ENCODE data around the gene C3orf20. TPM values are rescaled to one million over a fixed set of nuclear protein-coding genes. Genes with fewer than 3 reads are reported as not detected.

C3orf20 gene
- total and polyA plus RNA-seq, 2 of the 4 experiments (the other 2 are of a cell fraction), result not detected

GRCh38 chr3:14785207-14786155, 110.5 kb downstream of the C3orf20 start:
- H2BK5ac ChIP-seq (ENCODE audit: low read depth, low read length, poor library complexity, severe bottlenecking), result no peak overlapping the region
- no peak overlapping the region for H2BK15ac ChIP-seq (ENCODE audit: low read depth, low read length)
- H2AK9ac ChIP-seq (replicated peaks; ENCODE audit: low read depth, low read length, poor library complexity), result no peak overlapping the region
- H3K27me3 ChIP-seq (ENCODE audit: control insufficient read depth, insufficient read depth, low read length), result peaks cover 18% of the 10 kb centered on the region; the same call in 1 of the 2 replicates
- ChIA-PET CTCF (no interaction called here), POLR2A (ENCODE audit: unreplicated experiment) (no interaction called here)
- no peak overlapping the region for H3K9ac ChIP-seq (ENCODE audit: low read depth, low read length)
- H3K23ac ChIP-seq (ENCODE audit: low read depth, low read length), result no peak overlapping the region
- no peak for ATAC-seq (ENCODE audit: low read depth)
- H2AFZ ChIP-seq (replicated peaks; ENCODE audit: low read length, poor library complexity), result no peak overlapping the region
- no peak overlapping the region for H4K5ac ChIP-seq (ENCODE audit: low read depth, low read length)
- DNase-seq, result no peak
- intact Hi-C loops (cut with micrococcal nuclease) (no loop called here), dilution Hi-C loops (cut with HindIII; ENCODE audit: low sequenced_read_pairs, unreplicated experiment) (no loop called here), in situ Hi-C loops (cut with MboI; ENCODE audit: low sequenced_read_pairs) (no loop called here)
- no peak overlapping the region for H3K4me2 ChIP-seq (ENCODE audit: low read depth, low read length)
- H3K9me1 ChIP-seq (ENCODE audit: insufficient read depth, low read length), result no peaks in the 10 kb centered on the region
- H3K14ac ChIP-seq (replicated peaks; ENCODE audit: low read depth, low read length), result no peak overlapping the region
- no peaks in the 10 kb centered on the region for H3K9me3 ChIP-seq (ENCODE audit: control insufficient read depth, insufficient read depth, low read length)
- H4K91ac ChIP-seq (ENCODE audit: insufficient read depth, low read depth, low read length), result no peak overlapping the region
- H2AK5ac ChIP-seq (ENCODE audit: low read depth, low read length), result no peak overlapping the region
- no peak overlapping the region for H3K27ac ChIP-seq (ENCODE audit: insufficient read depth, low read length)
- no peak overlapping the region for H3K18ac ChIP-seq (ENCODE audit: low read depth, low read length)
- no peaks in the 10 kb centered on the region for H4K20me1 ChIP-seq (ENCODE audit: insufficient read depth, low read length)
- BruUV-seq (replicated peaks), result no TSS peak
- H4K8ac ChIP-seq (ENCODE audit: low read depth in 2 of 2, low read length in 2 of 2), result no peak overlapping the region
- H3K79me1 ChIP-seq (ENCODE audit: low read depth in 1 of 2, low read length in 2 of 2), result no peaks in the 10 kb centered on the region
- 78% methylated on average over 8 of the region's 20 CpGs; no CpG with 5 or more reads in 1 of the 2 experiments for WGBS, 2 experiments (ENCODE audit: extremely low coverage in 2 of 2, insufficient read length in 1 of 2)
- no peak overlapping the region for H3K56ac ChIP-seq (ENCODE audit: extremely low read depth, insufficient read depth, low read length)
- no peak overlapping the region for H2BK120ac ChIP-seq (ENCODE audit: low read depth, low read length)
- no peaks in the 10 kb centered on the region for H3K36me3 ChIP-seq (ENCODE audit: control insufficient read depth, insufficient read depth, low read length)
- no peaks in the 10 kb centered on the region for H3K4me1 ChIP-seq (ENCODE audit: control insufficient read depth, insufficient read depth, low read length)
- no peak for TF ChIP-seq USF2 (IDR thresholded peaks at IDR 0.05; ENCODE audit: low read depth, low read length)
- TF ChIP-seq CTCF (conservative IDR thresholded peaks at IDR 0.05; ENCODE audit: low read depth, low read length), result no peak
- TF ChIP-seq FOS (IDR thresholded peaks at IDR 0.05; ENCODE audit: low read depth, low read length), result no peak
- no peak for TF ChIP-seq RCOR1 (IDR thresholded peaks at IDR 0.05; ENCODE audit: insufficient replicate concordance, low read length)
- no peak for TF ChIP-seq CEBPB (IDR thresholded peaks at IDR 0.05; ENCODE audit: low read depth, low read length)
- TF ChIP-seq RAD21 (IDR thresholded peaks at IDR 0.05; ENCODE audit: low read length), result no peak
- no peak for TF ChIP-seq NFE2L2 (IDR thresholded peaks at IDR 0.05; ENCODE audit: low read depth, low read length)
- no peak for TF ChIP-seq POLR2A (IDR thresholded peaks at IDR 0.05; ENCODE audit: low read depth, low read length)
- no peak for TF ChIP-seq SMC3 (IDR thresholded peaks at IDR 0.05; ENCODE audit: low read depth, low read length)
- no peak for TF ChIP-seq ELK1 (IDR thresholded peaks at IDR 0.05; ENCODE audit: borderline replicate concordance, low read depth, low read length)
- no peak for TF ChIP-seq MAZ (IDR thresholded peaks at IDR 0.05; ENCODE audit: borderline replicate concordance, low read depth, low read length)
- no peak for TF ChIP-seq RFX5 (IDR thresholded peaks at IDR 0.05; ENCODE audit: low read depth, low read length)
- no peak for TF ChIP-seq MXI1 (IDR thresholded peaks at IDR 0.05; ENCODE audit: borderline replicate concordance, low read depth, low read length)
- no peak overlapping the region for H2BK20ac ChIP-seq (ENCODE audit: low read depth, low read length)
- no peak overlapping the region for H3K4me3 ChIP-seq (ENCODE audit: insufficient read depth, low read depth, low read length)
- H3K4ac ChIP-seq (ENCODE audit: low read depth, low read length), result no peak overlapping the region
